Suprapubic skin (tissue), 4 donors: ENCODE results near the gene MN1. TPM values are rescaled to one million over a fixed set of nuclear protein-coding genes. Genes with fewer than 3 reads are reported as not detected.

Experiments used
- DNase-seq, 2 donors: peaks; one replicate each; pipeline ENCODE4 v3.0.0-alpha.2; 2019; ENCODE audit warnings: low spot score in 2 of 2
- H3K27ac ChIP-seq: fragments of 200-600 bp; sonication (generic); one replicate; pipeline ENCODE4 v1.5.1; 2019
- H3K27me3 ChIP-seq: fragments of 200-600 bp; sonication (generic); one replicate; pipeline ENCODE4 v1.5.1; 2019
- H3K36me3 ChIP-seq: fragments of 200-600 bp; sonication (generic); one replicate; pipeline ENCODE4 v1.5.1; 2019
- H3K4me1 ChIP-seq: fragments of 200-600 bp; sonication (generic); one replicate; pipeline ENCODE4 v1.5.1; 2019
- H3K4me3 ChIP-seq: fragments of 200-600 bp; sonication (generic); one replicate; pipeline ENCODE4 v1.5.1; 2019; ENCODE audit warnings: mild to moderate bottlenecking
- H3K9me3 ChIP-seq: fragments of 200-600 bp; sonication (generic); one replicate; pipeline ENCODE4 v1.5.1; 2019
- CTCF ChIP-seq, 2 donors: fragments of 200-600 bp in 1 of 2; fragments of 450-650 bp in 1 of 2; sonication (generic) in 1 of 2; IDR thresholded peaks; one replicate each; pipeline ENCODE4 v1.5.1; 2016 to 2019; ENCODE audit warnings: antibody characterized with exemption in 2 of 2, mild to moderate bottlenecking in 1 of 2, moderate library complexity in 1 of 2
- EP300 ChIP-seq: sonication (generic); formaldehyde crosslinking; IDR thresholded peaks from one replicate; pipeline ENCODE4 v1.6.1; 2017; ENCODE audit warnings: antibody characterized with exemption
- POLR2A ChIP-seq, 2 donors: fragments of 450-650 bp; IDR thresholded peaks; one replicate each; pipeline ENCODE4 v1.6.1; 2017; ENCODE audit warnings: antibody characterized with exemption in 2 of 2, mild to moderate bottlenecking in 2 of 2, moderate library complexity in 2 of 2
- POLR2AphosphoS5 ChIP-seq, 3 donors: sonication (generic); formaldehyde crosslinking; IDR thresholded peaks; one replicate each; pipeline ENCODE4 v1.6.1; 2017; ENCODE audit warnings: antibody characterized with exemption in 3 of 3
- WGBS: methylation state at CpG from one replicate; pipeline ENCODE4 v1.1.5; 2018; 5-methylcytosine and 5-hydroxymethylcytosine counted together
- total RNA-seq, 4 donors: library from RNA; depleted of rRNA; stranded (reverse); fragments of >200 nt; gene quantifications; one replicate each; pipeline ENCODE4 v1.1.0, GENCODE V29; 2016

Gene MN1
- total RNA-seq, 4 donors from 2014 or later: 1.7 to 6.5 (median 4.1) TPM

DNA sequence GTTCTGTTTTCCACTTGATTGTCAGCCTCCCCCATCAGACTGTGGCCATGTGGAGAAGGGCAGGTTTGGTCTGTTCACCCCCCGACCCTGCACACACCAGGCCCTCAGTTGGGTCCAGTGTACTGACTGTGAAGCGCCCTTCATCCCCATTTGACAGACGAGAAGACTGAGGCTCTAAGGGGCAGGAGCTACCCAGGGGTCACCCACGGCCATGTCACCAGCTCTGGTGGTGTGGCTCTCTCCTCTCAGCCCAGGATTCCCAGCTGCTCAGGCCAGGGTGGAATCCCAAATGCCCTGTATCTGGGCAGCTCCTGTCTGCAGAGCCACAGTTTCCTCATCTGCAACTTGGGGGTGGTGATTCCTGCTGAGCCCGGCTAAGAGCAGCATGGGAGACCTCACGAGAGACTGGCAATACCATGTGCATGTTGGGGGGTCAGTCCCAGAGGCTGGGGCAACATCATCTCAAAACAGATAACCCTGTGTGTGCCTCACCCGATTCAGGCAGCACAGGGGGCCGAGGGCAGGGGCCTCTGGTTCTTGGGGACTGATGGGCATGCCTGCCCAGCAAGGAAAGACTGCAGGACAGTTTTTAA lies 46.6 kb downstream of the MN1 start:
- Histone ChIP-seq H3K4me1 (peaks cover 48% of the 10 kb centered on the region), H3K27ac (peak overlapping the region; percentile 8), H3K4me3 (no peak overlapping the region), H3K9me3 (no peaks in the 10 kb centered on the region), H3K36me3 (no peaks in the 10 kb centered on the region), H3K27me3 (no peaks in the 10 kb centered on the region)
- WGBS: 100% methylated on average over 1 of the region's 8 CpGs
- DNase-seq: no peak
- TF ChIP-seq POLR2A (IDR thresholded peaks at IDR 0.05) (no peak), CTCF (IDR thresholded peaks at IDR 0.05) (no peak), EP300 (no peak), POLR2AphosphoS5 (IDR thresholded peaks at IDR 0.05) (no peak)

DNA sequence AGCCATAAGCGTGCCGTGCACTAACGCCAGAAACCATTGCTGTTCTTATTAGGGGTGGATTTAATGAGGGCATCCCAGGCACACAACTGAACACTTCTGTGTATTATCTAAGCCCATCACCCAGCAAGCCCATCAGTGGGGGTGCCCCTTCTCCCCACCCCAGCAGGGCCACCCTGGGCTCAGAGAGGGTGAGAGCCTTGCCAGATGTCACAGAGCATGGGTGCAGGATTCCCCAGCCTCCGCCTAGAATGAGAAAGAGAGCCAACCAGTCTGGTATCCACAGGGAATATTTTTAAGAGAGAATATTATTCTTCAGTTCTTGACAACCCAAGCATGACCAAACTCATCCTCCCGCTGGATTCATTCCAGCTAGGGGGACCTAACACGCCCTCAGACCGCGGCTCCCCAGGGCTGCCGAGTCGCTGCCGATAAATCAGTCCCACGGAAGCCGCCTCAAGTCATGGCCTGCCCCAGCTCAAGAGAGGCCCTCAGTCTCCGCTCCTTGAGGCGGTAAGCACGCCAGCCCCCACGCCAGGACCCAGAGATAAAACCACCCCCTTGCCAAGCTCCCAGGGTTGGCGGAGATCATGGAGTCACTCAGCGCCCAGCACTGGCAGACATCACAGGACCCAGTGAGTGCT lies 47.2 kb downstream of the MN1 start:
- Histone ChIP-seq H3K36me3 (no peaks in the 10 kb centered on the region), H3K4me3 (no peak overlapping the region), H3K27ac (peak overlapping the region; percentile 8), H3K27me3 (no peaks in the 10 kb centered on the region), H3K9me3 (no peaks in the 10 kb centered on the region), H3K4me1 (peaks cover 55% of the 10 kb centered on the region)
- TF ChIP-seq EP300 (no peak), POLR2AphosphoS5 (IDR thresholded peaks at IDR 0.05) (no peak), POLR2A (IDR thresholded peaks at IDR 0.05) (no peak), CTCF (IDR thresholded peaks at IDR 0.05) (no peak)
- 58% methylated on average over 8 of the region's 19 CpGs for WGBS
- DNase-seq: no peak

GRCh38 chr22:27752771-27753170 lies 48.8 kb downstream of the MN1 start:
- H3K4me1 ChIP-seq: peaks cover 69% of the 10 kb centered on the region
- 22% methylated on average over 1 of the region's 4 CpGs for WGBS
- no peaks in the 10 kb centered on the region for H3K27me3 ChIP-seq
- no peak for TF ChIP-seq EP300
- TF ChIP-seq POLR2AphosphoS5 (IDR thresholded peaks at IDR 0.05): peak in 1 of 3 donors; percentile 73
- TF ChIP-seq POLR2A (IDR thresholded peaks at IDR 0.05): no peak
- no peak for TF ChIP-seq CTCF (IDR thresholded peaks at IDR 0.05)
- DNase-seq: peak in 1 of 2 donors; percentile 84
- no peaks in the 10 kb centered on the region for H3K36me3 ChIP-seq
- peak overlapping the region; percentile 35 for H3K27ac ChIP-seq
- H3K4me3 ChIP-seq: no peak overlapping the region
- H3K9me3 ChIP-seq: no peaks in the 10 kb centered on the region

DNA sequence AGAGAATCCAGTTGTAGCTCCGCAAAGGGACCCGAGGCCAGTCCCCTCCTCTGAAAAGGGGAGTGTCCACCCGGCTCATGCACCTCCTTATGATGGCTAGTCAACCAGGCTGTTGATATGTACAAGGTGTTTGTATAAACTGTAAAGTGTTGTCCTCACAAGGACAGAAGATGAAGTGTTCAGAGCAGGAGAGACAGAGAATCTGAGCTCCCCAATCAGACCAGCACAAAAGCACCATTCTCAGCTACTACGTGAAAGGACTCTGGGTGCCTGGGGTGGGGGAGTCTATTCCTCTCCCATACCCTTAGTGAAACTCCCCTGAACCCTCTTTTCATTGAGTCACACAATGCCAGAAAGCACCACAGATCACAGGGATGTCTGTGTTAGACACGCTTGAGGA lies 49.4 kb downstream of the MN1 start:
- Histone ChIP-seq H3K9me3 (no peaks in the 10 kb centered on the region), H3K27me3 (no peaks in the 10 kb centered on the region), H3K4me3 (no peak overlapping the region), H3K36me3 (no peaks in the 10 kb centered on the region), H3K27ac (peak overlapping the region; percentile 35), H3K4me1 (peaks cover 69% of the 10 kb centered on the region)
- WGBS: 100% methylated on average over 3 of the region's 5 CpGs
- peak in 1 of 2 donors; percentile 31 for DNase-seq
- TF ChIP-seq POLR2A (IDR thresholded peaks at IDR 0.05) (no peak), POLR2AphosphoS5 (IDR thresholded peaks at IDR 0.05) (no peak), EP300 (no peak), CTCF (IDR thresholded peaks at IDR 0.05) (no peak)

- TF ChIP-seq EP300: no peak
- no peak for TF ChIP-seq POLR2AphosphoS5 (IDR thresholded peaks at IDR 0.05)
- no peak for TF ChIP-seq POLR2A (IDR thresholded peaks at IDR 0.05)
- TF ChIP-seq CTCF (IDR thresholded peaks at IDR 0.05): no peak
- Histone ChIP-seq H3K4me1 (peaks cover 69% of the 10 kb centered on the region), H3K27me3 (no peaks in the 10 kb centered on the region), H3K4me3 (no peak overlapping the region), H3K27ac (peak overlapping the region; percentile 29), H3K9me3 (no peaks in the 10 kb centered on the region), H3K36me3 (no peaks in the 10 kb centered on the region)
- peak in 1 of 2 donors; percentile 18 for DNase-seq
- WGBS: 94% methylated on average over 9 of the region's 9 CpGs
These were observed 50.1 kb downstream of the MN1 start for GRCh38 chr22:27751277-27752070.
